ENCODE measurements around the gene MAPK8IP1.

DNA sequence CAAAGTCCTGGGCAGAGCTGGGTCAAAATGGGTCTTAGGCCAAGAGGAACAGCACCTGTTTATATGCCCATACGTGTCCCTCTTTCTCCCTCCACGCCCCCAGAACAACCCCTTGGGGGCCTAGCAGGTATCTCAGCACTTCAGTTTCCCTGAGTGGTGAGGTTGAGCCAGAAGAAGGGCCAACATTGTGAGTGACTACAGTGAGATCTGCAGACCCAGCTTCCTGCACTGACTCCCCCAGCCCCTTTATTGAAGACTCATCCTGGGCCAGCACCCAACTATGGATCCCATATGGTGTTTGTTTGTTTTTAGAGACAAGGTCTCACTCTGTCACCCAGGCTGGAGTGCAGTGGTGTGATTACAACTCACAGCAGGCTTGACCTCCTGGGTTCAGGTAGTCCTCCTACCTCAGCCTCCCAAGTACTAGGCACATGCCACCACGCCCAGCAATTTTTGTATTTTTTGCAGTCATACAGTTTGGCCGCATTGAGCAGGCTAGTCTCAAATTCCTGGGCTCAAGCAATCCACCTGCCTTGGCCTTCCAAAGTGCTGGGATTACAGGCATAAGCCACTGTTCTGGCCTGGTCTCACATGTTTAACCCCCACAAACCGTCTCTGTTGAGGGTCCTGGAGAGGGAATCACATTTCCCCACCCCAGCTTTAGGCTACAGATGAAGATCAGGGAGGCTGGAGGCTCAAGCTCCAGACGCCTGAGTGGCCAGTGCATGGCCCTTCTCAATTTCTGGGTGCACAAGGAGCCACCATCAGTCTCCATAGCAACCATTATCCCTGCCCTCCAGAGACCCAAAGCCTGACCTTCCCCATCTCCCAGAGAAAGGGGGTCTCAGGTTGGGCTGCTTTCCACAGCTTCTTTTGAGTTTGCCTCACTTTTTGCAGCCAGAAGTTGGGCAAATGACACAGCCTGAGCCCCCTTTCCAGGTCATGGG, 35.4 kb downstream of the MAPK8IP1 start:
- TF ChIP-seq POLR2AphosphoS5 (IDR thresholded peaks at IDR 0.05; ENCODE audit: borderline replicate concordance, low read depth, low read length) (no peak), EZH2 (IDR thresholded peaks at IDR 0.05) (no peak), FOXP2 (optimal IDR thresholded peaks at IDR 0.05; ENCODE audit: control extremely low read depth, extremely low read length, insufficient read depth) (no peak)

Measured in SK-N-MC (cell line).